Activated CD8-positive, alpha-beta memory T cell treated with anti-CD3 and anti-CD28 coated beads, Interleukin-2, amount 50 U/mL, for 1 hour (primary cell): ENCODE data around the gene IGF2BP1.

Experiments
- DNase-seq: peaks from one replicate; pipeline ENCODE4 v3.0.0-alpha.2; 2020; ENCODE audit errors: extremely low read depth

IGF2BP1 gene

GRCh38 chr17:48997103-48997826, at the start of gene IGF2BP1:
IGF2BP1 (plus strand) TSS chr17:48997385; CDS start chr17:48997746, 361 bp downstream.
- DNase-seq: no peak

- DNase-seq: no peak
Observed at GRCh38 chr17:48951572-48951971, 45.6 kb upstream of the IGF2BP1 start.

GRCh38 chr17:48952904-48953303, 44.3 kb upstream of the IGF2BP1 start:
- DNase-seq: no peak

GRCh38 chr17:48954300-48954755, 42.9 kb upstream of the IGF2BP1 start:
- no peak for DNase-seq

- no peak for DNase-seq
Observed at GRCh38 chr17:48960834-48961515, 36.2 kb upstream of the IGF2BP1 start.

- DNase-seq: no peak
Observed at GRCh38 chr17:48961516-48962233, 35.5 kb upstream of the IGF2BP1 start.

- no peak for DNase-seq
Observed at GRCh38 chr17:48970224-48970623, 27.0 kb upstream of the IGF2BP1 start.

- no peak for DNase-seq
Observed at GRCh38 chr17:48970865-48971687, 26.1 kb upstream of the IGF2BP1 start.

GRCh38 chr17:48972749-48973097, 24.5 kb upstream of the IGF2BP1 start:
- no peak for DNase-seq

GRCh38 chr17:48973806-48974205, 23.4 kb upstream of the IGF2BP1 start:
- DNase-seq: no peak

GRCh38 chr17:48981927-48982539, 15.2 kb upstream of the IGF2BP1 start:
- no peak for DNase-seq

- no peak for DNase-seq
Observed at GRCh38 chr17:48985436-48986245, 11.5 kb upstream of the IGF2BP1 start.

- DNase-seq: no peak
Observed at GRCh38 chr17:48989100-48989499, 8.1 kb upstream of the IGF2BP1 start.

GRCh38 chr17:48990882-48991357, 6.3 kb upstream of the IGF2BP1 start:
- DNase-seq: no peak

- no peak for DNase-seq
Observed at GRCh38 chr17:48992444-48992843, 4.7 kb upstream of the IGF2BP1 start.

- no peak for DNase-seq
Observed at GRCh38 chr17:48993305-48993704, 3.9 kb upstream of the IGF2BP1 start.

- DNase-seq: no peak
Observed at GRCh38 chr17:48993951-48994350, 3.2 kb upstream of the IGF2BP1 start.

- DNase-seq: no peak
Observed at GRCh38 chr17:48994549-48995303, 2.5 kb upstream of the IGF2BP1 start.

- DNase-seq: no peak
Observed at GRCh38 chr17:48995304-48995973, 1.7 kb upstream of the IGF2BP1 start.
